ENCODE data around the gene GCGR. TPM values are rescaled to one million over a fixed set of nuclear protein-coding genes. Genes with fewer than 3 reads are reported as not detected.

Gene GCGR
- total RNA-seq, 8 experiments from 2014 or later, result 0.14 to 0.66 (median 0.32) TPM; not detected in 4

Other genes starting within 250 kb of the GCGR start
- gene NPLOC4, start 167.0 kb upstream of the GCGR start, total RNA-seq, result 10 to 100 TPM; 19.3 to 78.3 (median 41.8) TPM
- gene TSPAN10, start 167.0 kb upstream of the GCGR start, total RNA-seq, result 1 to 10 TPM in 3 of 8 experiments, under 1 TPM in 4, not detected in 1; 0.22 to 1.2 (median 1.00) TPM
- gene PDE6G, start 147.6 kb upstream of the GCGR start, total RNA-seq, result under 1 TPM in 6 of 8 experiments, not detected in 2; 0.20 to 0.79 (median 0.55) TPM
- gene OXLD1, start 137.5 kb upstream of the GCGR start, total RNA-seq, result 10 to 100 TPM; 20.2 to 85.8 (median 33.6) TPM
- 10 to 100 TPM in 6 of 8 experiments, 1 to 10 TPM in 2; 9.1 to 34.6 (median 22.5) TPM for gene CCDC137, start 137.4 kb upstream of the GCGR start, total RNA-seq
- gene ARL16, start 120.4 kb upstream of the GCGR start, total RNA-seq, result 10 to 100 TPM; 32.5 to 76.0 (median 48.4) TPM
- 10 to 100 TPM; 46.1 to 89.5 (median 62.4) TPM for gene HGS, start 120.1 kb upstream of the GCGR start, total RNA-seq
- gene MRPL12, start 100.8 kb upstream of the GCGR start, total RNA-seq, result 100 to 1,000 TPM in 2 of 8 experiments, 10 to 100 TPM in 6; 17.0 to 155 (median 39.6) TPM
- 10 to 100 TPM in 3 of 8 experiments, 1 to 10 TPM in 5; 2.4 to 24.9 (median 5.0) TPM for gene SLC25A10, start 91.9 kb upstream of the GCGR start, total RNA-seq
- 100 to 1,000 TPM in 4 of 8 experiments, 10 to 100 TPM in 4; 18.1 to 139 (median 101) TPM for gene MCRIP1, start 29.1 kb downstream of the GCGR start, total RNA-seq
- 1 to 10 TPM in 4 of 8 experiments, under 1 TPM in 3, not detected in 1; 0.73 to 1.3 (median 1.1) TPM for gene PPP1R27, start 30.9 kb downstream of the GCGR start, total RNA-seq
- gene P4HB, start 56.4 kb downstream of the GCGR start, total RNA-seq, result 100 to 1,000 TPM; 116 to 461 (median 257) TPM
- 100 to 1,000 TPM in 5 of 8 experiments, 10 to 100 TPM in 3; 44.7 to 276 (median 151) TPM for gene ARHGDIA, start 67.2 kb downstream of the GCGR start, total RNA-seq
- 100 to 1,000 TPM in 3 of 8 experiments, 10 to 100 TPM in 5; 52.7 to 176 (median 78.1) TPM for gene ALYREF, start 87.4 kb downstream of the GCGR start, total RNA-seq
- gene ANAPC11, start 87.6 kb downstream of the GCGR start, total RNA-seq, result 100 to 1,000 TPM in 6 of 8 experiments, 10 to 100 TPM in 2; 80.4 to 181 (median 120) TPM
- under 1 TPM in 7 of 8 experiments, not detected in 1; 0.15 to 0.92 (median 0.43) TPM for gene NPB, start 98.1 kb downstream of the GCGR start, total RNA-seq
- 10 to 100 TPM; 11.3 to 40.6 (median 16.0) TPM for gene PCYT2, start 107.2 kb downstream of the GCGR start, total RNA-seq
- 10 to 100 TPM in 7 of 8 experiments, 1 to 10 TPM in 1; 7.2 to 37.9 (median 14.5) TPM for gene SIRT7, start 114.0 kb downstream of the GCGR start, total RNA-seq
- gene MAFG, start 123.6 kb downstream of the GCGR start, total RNA-seq, result 10 to 100 TPM in 5 of 8 experiments, 1 to 10 TPM in 3; 6.6 to 23.9 (median 15.4) TPM
- gene PYCR1, start 133.2 kb downstream of the GCGR start, total RNA-seq, result 10 to 100 TPM; 31.5 to 97.7 (median 54.0) TPM
- gene MYADML2, start 143.1 kb downstream of the GCGR start, total RNA-seq, result 1 to 10 TPM in 2 of 8 experiments, under 1 TPM in 6; 0.10 to 1.4 (median 0.47) TPM
- 1 to 10 TPM in 2 of 8 experiments, under 1 TPM in 4, not detected in 2; 0.08 to 1.3 (median 0.40) TPM for gene NOTUM, start 157.0 kb downstream of the GCGR start, total RNA-seq
- gene ASPSCR1, start 173.5 kb downstream of the GCGR start, total RNA-seq, result 10 to 100 TPM; 17.3 to 35.1 (median 26.7) TPM
- gene CENPX, start 218.7 kb downstream of the GCGR start, total RNA-seq, result 100 to 1,000 TPM in 1 of 8 experiments, 10 to 100 TPM in 7; 40.6 to 116 (median 53.3) TPM
- gene LRRC45, start 219.2 kb downstream of the GCGR start, total RNA-seq, result 10 to 100 TPM in 5 of 8 experiments, 1 to 10 TPM in 3; 2.8 to 18.1 (median 10.7) TPM
- 10 to 100 TPM in 6 of 8 experiments, 1 to 10 TPM in 2; 1.8 to 92.9 (median 52.3) TPM for gene RAC3, start 227.5 kb downstream of the GCGR start, total RNA-seq
- 10 to 100 TPM; 55.7 to 94.5 (median 80.7) TPM for gene DCXR, start 233.5 kb downstream of the GCGR start, total RNA-seq
- gene RFNG, start 247.7 kb downstream of the GCGR start, total RNA-seq, result 10 to 100 TPM; 19.3 to 38.6 (median 28.5) TPM
- gene GPS1, start 247.7 kb downstream of the GCGR start, total RNA-seq, result 10 to 100 TPM; 54.6 to 97.9 (median 78.2) TPM